IMR-90 (cell line): ENCODE data around the gene NDUFS2. TPM values are rescaled to one million over a fixed set of nuclear protein-coding genes. Genes with fewer than 3 reads are reported as not detected.

Source experiments
- ATAC-seq: fragments of 200-7000 bp; cut with Tn5 transposase; 2 replicates; pipeline ENCODE4 v1.9.1; 2020; ENCODE audit warnings: low read depth, mild to moderate bottlenecking, moderate library complexity
- BruUV-seq: library from RNA; stranded (reverse); fragments of 400-500 nt; replicated peaks from 2 replicates; lab custom pipeline; 2021; lab: Mats Ljungman, UMichigan
- CTCF ChIA-PET: fragments of 300-600 bp; formaldehyde crosslinking; extraction: SDS; loops from one replicate; lab custom pipeline; 2021; ENCODE audit warnings: antibody characterized with exemption; lab: Yijun Ruan, JAX
- POLR2A ChIA-PET: fragments of 300-600 bp; sonication (Branson Sonifier 250); formaldehyde crosslinking; loops from one replicate; lab custom pipeline; 2022; ENCODE audit warnings: antibody characterized with exemption; ENCODE audit not compliant: unreplicated experiment; lab: Charles Lee
- DNase-seq: peaks from one replicate; pipeline ENCODE4 v3.0.0; 2013
- H2AFZ ChIP-seq: replicated peaks from 2 replicates; pipeline ENCODE3; 2013; ENCODE audit warnings: low read length, mild to moderate bottlenecking; ENCODE audit not compliant: poor library complexity
- H2AK5ac ChIP-seq: 2 replicates; pipeline ENCODE4 v1.6.1; 2013; ENCODE audit warnings: low read depth, low read length, inconsistent platforms
- H2AK9ac ChIP-seq: replicated peaks from 2 replicates; pipeline ENCODE3; 2013; ENCODE audit warnings: mild to moderate bottlenecking, low read depth, low read length, moderate library complexity; ENCODE audit not compliant: poor library complexity
- H2BK120ac ChIP-seq: 2 replicates; pipeline ENCODE4 v1.6.1; 2013; ENCODE audit warnings: low read depth, low read length, inconsistent platforms
- H2BK15ac ChIP-seq: 3 replicates; pipeline ENCODE4 v1.6.1; 2013; ENCODE audit warnings: low read depth, low read length, inconsistent platforms
- H2BK20ac ChIP-seq: 2 replicates; pipeline ENCODE4 v1.6.1; 2013; ENCODE audit warnings: low read depth, mild to moderate bottlenecking, inconsistent platforms, low read length, moderate library complexity
- H2BK5ac ChIP-seq: 2 replicates; pipeline ENCODE4 v1.6.1; 2013; ENCODE audit warnings: mild to moderate bottlenecking, low read depth, low read length, inconsistent platforms; ENCODE audit not compliant: poor library complexity, severe bottlenecking
- H3K14ac ChIP-seq: replicated peaks from 2 replicates; pipeline ENCODE4 v1.6.1; 2013; ENCODE audit warnings: low read depth, low read length, inconsistent platforms
- H3K18ac ChIP-seq: 2 replicates; pipeline ENCODE4 v1.6.1; 2013; ENCODE audit warnings: low read depth, low read length, control low read depth
- H3K23ac ChIP-seq: 2 replicates; pipeline ENCODE4 v1.6.1; 2013; ENCODE audit warnings: low read depth, low read length, inconsistent platforms
- H3K27ac ChIP-seq: 2 replicates; pipeline ENCODE4 v1.5.1; 2013; ENCODE audit warnings: mild to moderate bottlenecking, control low read depth, low read length; ENCODE audit not compliant: insufficient read depth
- H3K27me3 ChIP-seq: 2 replicates; pipeline ENCODE4 v1.6.1; 2013; ENCODE audit warnings: low read length; ENCODE audit not compliant: control insufficient read depth, insufficient read depth
- H3K36me3 ChIP-seq: 2 replicates; pipeline ENCODE4 v1.6.1; 2013; ENCODE audit warnings: low read length, mixed read lengths; ENCODE audit not compliant: control insufficient read depth, insufficient read depth
- H3K4ac ChIP-seq: 2 replicates; pipeline ENCODE4 v1.6.1; 2013; ENCODE audit warnings: low read depth, low read length, inconsistent platforms
- H3K4me1 ChIP-seq: 2 replicates; pipeline ENCODE4 v1.6.1; 2013; ENCODE audit warnings: low read length, mixed read lengths; ENCODE audit not compliant: control insufficient read depth, insufficient read depth
- H3K4me2 ChIP-seq: 2 replicates; pipeline ENCODE4 v1.6.1; 2013; ENCODE audit warnings: low read depth, mild to moderate bottlenecking, control low read depth, low read length, moderate library complexity
- H3K4me3 ChIP-seq: 2 replicates; pipeline ENCODE4 v1.5.1; 2013; ENCODE audit warnings: low read depth, mild to moderate bottlenecking, control low read depth, low read length, moderate library complexity; ENCODE audit not compliant: insufficient read depth
- H3K56ac ChIP-seq: 2 replicates; pipeline ENCODE4 v1.6.1; 2013; ENCODE audit warnings: low read length, inconsistent platforms; ENCODE audit not compliant: insufficient read depth; ENCODE audit errors: extremely low read depth
- H3K79me1 ChIP-seq, 2 experiments: 2 replicates each; pipeline ENCODE4 v1.6.1; 2013; ENCODE audit warnings: low read length in 2 of 2, inconsistent platforms in 1 of 2, low read depth in 1 of 2
- H3K9ac ChIP-seq: 2 replicates; pipeline ENCODE4 v1.6.1; 2013; ENCODE audit warnings: low read depth, low read length, control low read depth
- H3K9me1 ChIP-seq: 2 replicates; pipeline ENCODE4 v1.6.1; 2013; ENCODE audit warnings: low read length, inconsistent platforms; ENCODE audit not compliant: insufficient read depth
- H3K9me3 ChIP-seq: 2 replicates; pipeline ENCODE4 v1.6.1; 2013; ENCODE audit warnings: low read length; ENCODE audit not compliant: control insufficient read depth, insufficient read depth
- H4K20me1 ChIP-seq: 2 replicates; pipeline ENCODE4 v1.6.1; 2013; ENCODE audit warnings: low read length, inconsistent platforms; ENCODE audit not compliant: insufficient read depth
- H4K5ac ChIP-seq: 2 replicates; pipeline ENCODE4 v1.6.1; 2013; ENCODE audit warnings: mild to moderate bottlenecking, low read depth, low read length, control low read depth
- H4K8ac ChIP-seq, 2 experiments: 2 replicates each; pipeline ENCODE4 v1.6.1; 2013; ENCODE audit warnings: low read depth in 2 of 2, low read length in 2 of 2, control low read depth in 1 of 2, inconsistent platforms in 1 of 2
- H4K91ac ChIP-seq: 2 replicates; pipeline ENCODE4 v1.6.1; 2013; ENCODE audit warnings: low read depth, low read length, inconsistent platforms; ENCODE audit not compliant: insufficient read depth
- BHLHE40 ChIP-seq: fragments of 150-350 bp; IDR thresholded peaks from 2 replicates; pipeline ENCODE4 v1.6.1; 2016; ENCODE audit warnings: mild to moderate bottlenecking, low read depth, low read length
- CEBPB ChIP-seq: IDR thresholded peaks from 2 replicates; pipeline ENCODE4 v1.6.1; 2012; ENCODE audit warnings: low read depth, low read length, improper control_type of control experiment
- ELK1 ChIP-seq: fragments of 150-350 bp; IDR thresholded peaks from 2 replicates; pipeline ENCODE4 v1.6.1; 2016; ENCODE audit warnings: low read depth, mild to moderate bottlenecking, low read length, moderate library complexity, borderline replicate concordance
- FOS ChIP-seq: fragments of 150-350 bp; IDR thresholded peaks from 2 replicates; pipeline ENCODE4 v1.6.1; 2016; ENCODE audit warnings: low read depth, low read length
- MAFK ChIP-seq: IDR thresholded peaks from 2 replicates; pipeline ENCODE4 v1.6.1; 2012; ENCODE audit warnings: low read depth, low read length, improper control_type of control experiment
- MAZ ChIP-seq: IDR thresholded peaks from 2 replicates; pipeline ENCODE4 v1.6.1; 2012; ENCODE audit warnings: low read depth, mild to moderate bottlenecking, low read length, improper control_type of control experiment, moderate library complexity, borderline replicate concordance
- MXI1 ChIP-seq: IDR thresholded peaks from 2 replicates; pipeline ENCODE4 v1.6.1; 2012; ENCODE audit warnings: low read depth, mild to moderate bottlenecking, low read length, moderate library complexity, borderline replicate concordance
- NFE2L2 ChIP-seq: fragments of 150-350 bp; IDR thresholded peaks from 2 replicates; pipeline ENCODE4 v1.6.1; 2016; ENCODE audit warnings: low read depth, mild to moderate bottlenecking, low read length
- RAD21 ChIP-seq: IDR thresholded peaks from 2 replicates; pipeline ENCODE4 v1.6.1; 2012; ENCODE audit warnings: low read length, improper control_type of control experiment
- RFX5 ChIP-seq: IDR thresholded peaks from 2 replicates; pipeline ENCODE4 v1.8.0; 2012; ENCODE audit warnings: low read depth, mild to moderate bottlenecking, low read length, moderate library complexity
- SMC3 ChIP-seq: fragments of 150-350 bp; IDR thresholded peaks from 2 replicates; pipeline ENCODE4 v1.6.1; 2016; ENCODE audit warnings: low read depth, mild to moderate bottlenecking, antibody characterized with exemption, low read length, moderate library complexity
- WGBS, 2 experiments: methylation state at CpG; one replicate each; pipeline versions ENCODE4 v1.1.5 to v1.1.7; 2013; ENCODE audit warnings: missing lambda C conversion rate in 2 of 2; ENCODE audit not compliant: insufficient read length in 1 of 2; ENCODE audit errors: extremely low coverage in 2 of 2; 5-methylcytosine and 5-hydroxymethylcytosine counted together
- dilution Hi-C: fragments of 300-500 bp; cut with HindIII; formaldehyde crosslinking; loops from one replicate; pipeline ENCODE4 v1.14.3; 2018; ENCODE audit warnings: low sequenced_read_pairs; ENCODE audit not compliant: unreplicated experiment
- in situ Hi-C: fragments of 300-500 bp; cut with MboI; formaldehyde crosslinking; loops from 3 replicates; pipeline ENCODE4 v1.14.3; 2019; ENCODE audit warnings: low sequenced_read_pairs, inconsistent platforms, mixed read lengths
- intact Hi-C: fragments of 100-400 bp; cut with micrococcal nuclease; formaldehyde crosslinking; loops from 2 replicates; pipeline ENCODE4 v1.10.0; 2022
- polyA plus RNA-seq, 3 experiments: library from polyadenylated mRNA; depleted of rRNA; stranded (reverse); fragments of >200 nt; gene quantifications; 2 replicates each; pipeline ENCODE4 v1.2.3, GENCODE V29; 2012; ENCODE audit warnings: low replicate concordance in 1 of 3
- total RNA-seq: library from RNA; depleted of rRNA; stranded (reverse); fragments of >200 nt; gene quantifications from 2 replicates; pipeline ENCODE4 v1.2.3, GENCODE V29; 2012
- TF ChIP-seq, protein P1 (sequence below): fragments of 150-350 bp; IDR thresholded peaks from 2 replicates; pipeline ENCODE4 v1.6.1; 2017; ENCODE audit warnings: mild to moderate bottlenecking, antibody characterized with exemption, low read length, low read depth

Gene NDUFS2
- total and polyA plus RNA-seq, 2 of the 4 experiments (the other 2 are of a cell fraction), result 85.5 to 101 TPM

DNA sequence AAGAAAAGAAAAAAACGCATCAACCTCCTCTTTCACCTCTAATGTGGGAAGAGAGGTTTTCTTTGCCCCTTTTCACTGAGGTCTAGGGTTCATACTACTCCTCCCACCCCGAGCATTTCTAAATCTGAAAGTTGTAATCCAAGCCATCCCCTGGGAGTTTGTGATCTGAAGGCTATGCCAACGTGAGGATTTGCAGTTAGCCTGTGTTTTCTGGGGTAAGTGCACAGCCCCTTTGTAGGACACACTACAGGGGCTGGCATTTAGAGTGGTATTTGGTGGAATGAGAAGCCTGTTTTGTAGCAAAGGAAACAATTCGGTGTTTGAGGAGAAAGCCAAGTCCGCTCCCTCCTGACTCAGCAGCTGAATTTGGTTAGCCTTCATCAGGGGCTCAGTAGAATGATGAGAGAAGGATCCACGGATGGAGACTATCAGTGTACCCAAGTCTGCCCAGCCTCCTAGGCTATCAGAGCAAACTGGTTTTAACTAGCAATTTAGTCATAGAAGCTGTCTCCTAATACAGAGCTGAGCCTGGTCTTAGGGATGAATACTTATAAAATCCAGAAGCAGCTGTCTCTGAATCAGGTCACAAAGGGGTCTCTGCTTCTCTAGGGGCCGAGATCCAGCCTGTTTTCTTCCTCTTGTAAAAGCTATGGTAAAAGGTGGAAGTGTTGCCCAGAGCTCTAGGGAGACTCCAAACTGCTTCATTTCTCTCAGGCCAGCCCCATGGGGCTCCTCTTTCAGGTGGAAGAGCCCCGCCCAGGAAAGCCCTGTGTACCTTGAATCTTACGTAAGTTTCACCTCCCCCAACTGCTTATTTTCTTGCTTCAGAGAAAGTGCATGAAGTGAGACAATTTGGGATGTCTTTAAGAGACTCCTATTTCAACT is 58.5 kb downstream of the NDUFS2 start:
- Histone ChIP-seq H3K14ac (no peak overlapping the region), H3K23ac (no peak overlapping the region), H2AK9ac (no peak overlapping the region), H3K4ac (no peak overlapping the region), H3K4me2 (no peak overlapping the region), H2BK20ac (no peak overlapping the region), H2AFZ (no peak overlapping the region), H2BK15ac (no peak overlapping the region), H2BK120ac (no peak overlapping the region), H3K4me3 (no peak overlapping the region), H4K20me1 (no peaks in the 10 kb centered on the region), H3K27ac (no peak overlapping the region), H3K4me1 (no peaks in the 10 kb centered on the region), H3K9me3 (peaks cover 11% of the 10 kb centered on the region), H3K79me1 (no peaks in the 10 kb centered on the region), H4K91ac (no peak overlapping the region), H4K8ac (no peak overlapping the region), H3K9me1 (no peaks in the 10 kb centered on the region), H3K27me3 (peaks cover 36% of the 10 kb centered on the region), H3K9ac (no peak overlapping the region), H3K18ac (no peak overlapping the region), H3K56ac (no peak overlapping the region), H2AK5ac (no peak overlapping the region), H4K5ac (no peak overlapping the region), H2BK5ac (no peak overlapping the region), H3K36me3 (no peaks in the 10 kb centered on the region)
- no peak for TF ChIP-seq MAFK
- no peak for TF ChIP-seq MXI1
- TF ChIP-seq RFX5, result no peak
- TF ChIP-seq SMC3, result no peak
- TF ChIP-seq FOS, result no peak
- no peak for TF ChIP-seq BHLHE40
- no peak for TF ChIP-seq MAZ
- no peak for TF ChIP-seq RAD21
- TF ChIP-seq, protein P1, sequence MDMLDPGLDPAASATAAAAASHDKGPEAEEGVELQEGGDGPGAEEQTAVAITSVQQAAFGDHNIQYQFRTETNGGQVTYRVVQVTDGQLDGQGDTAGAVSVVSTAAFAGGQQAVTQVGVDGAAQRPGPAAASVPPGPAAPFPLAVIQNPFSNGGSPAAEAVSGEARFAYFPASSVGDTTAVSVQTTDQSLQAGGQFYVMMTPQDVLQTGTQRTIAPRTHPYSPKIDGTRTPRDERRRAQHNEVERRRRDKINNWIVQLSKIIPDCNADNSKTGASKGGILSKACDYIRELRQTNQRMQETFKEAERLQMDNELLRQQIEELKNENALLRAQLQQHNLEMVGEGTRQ, result no peak
- no peak for TF ChIP-seq NFE2L2
- TF ChIP-seq CEBPB, result no peak
- TF ChIP-seq ELK1, result no peak
- dilution Hi-C loops (no loop called here), intact Hi-C loops (no loop called here), in situ Hi-C loops (no loop called here)
- no peak for ATAC-seq
- BruUV-seq, result no TSS peak
- WGBS, 2 experiments, result 50% methylated on average over 2 of the region's 9 CpGs; no CpG with 5 or more reads in 1 of the 2 experiments
- ChIA-PET POLR2A (no interaction called here), CTCF (no interaction called here)
- DNase-seq, result no peak
